ENCODE measurements around the gene PTPRN2. TPM values are rescaled to one million over a fixed set of nuclear protein-coding genes. Genes with fewer than 3 reads are reported as not detected.

Gene PTPRN2
- total and polyA plus RNA-seq, 2 of the 13 experiments (the other 11 are each of a cell fraction or from before 2014, with no cell fraction given) = 2.5 to 24.2 TPM

GRCh38 chr7:158263964-158264748 lies 323.5 kb downstream of the PTPRN2 start (continued):
- TF ChIP-seq PAXIP1 (CRISPR knock-in tag; conservative IDR thresholded peaks at IDR 0.05) (peak; percentile 93), KLF6 (CRISPR knock-in tag; IDR thresholded peaks at IDR 0.05) (no peak), ATF1 (CRISPR knock-in tag; IDR thresholded peaks at IDR 0.05) (no peak), ZNF512 (CRISPR knock-in tag; IDR thresholded peaks at IDR 0.05) (no peak), UBTF (CRISPR knock-in tag; IDR thresholded peaks at IDR 0.05) (peak; percentile 65; the same call in 1 of the 2 replicates), ZFAT (CRISPR knock-in tag; conservative IDR thresholded peaks at IDR 0.05) (no peak), KDM5B (CRISPR knock-in tag; IDR thresholded peaks at IDR 0.05; ENCODE audit: borderline replicate concordance) (peak; percentile 45; the same call in 1 of the 2 replicates), ZNF780A (CRISPR knock-in tag; IDR thresholded peaks at IDR 0.05) (peak; percentile 37; the same call in 1 of the 2 replicates), KMT2B (CRISPR knock-in tag; IDR thresholded peaks at IDR 0.05) (no peak), ZNF572 (CRISPR knock-in tag; IDR thresholded peaks at IDR 0.05) (no peak), CC2D1A (CRISPR knock-in tag; IDR thresholded peaks at IDR 0.05) (no peak), SMC3 (IDR thresholded peaks at IDR 0.05; ENCODE audit: low read length) (no peak), ZNF713 (CRISPR knock-in tag; IDR thresholded peaks at IDR 0.05) (no peak)
- TF ChIP-seq, protein P1, sequence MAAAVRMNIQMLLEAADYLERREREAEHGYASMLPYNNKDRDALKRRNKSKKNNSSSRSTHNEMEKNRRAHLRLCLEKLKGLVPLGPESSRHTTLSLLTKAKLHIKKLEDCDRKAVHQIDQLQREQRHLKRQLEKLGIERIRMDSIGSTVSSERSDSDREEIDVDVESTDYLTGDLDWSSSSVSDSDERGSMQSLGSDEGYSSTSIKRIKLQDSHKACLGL (CRISPR knock-in tag; IDR thresholded peaks at IDR 0.05) = peak; percentile 37; the same call in 1 of the 2 replicates
